ENCODE measurements around the gene HCFC2. TPM values are rescaled to one million over a fixed set of nuclear protein-coding genes. Genes with fewer than 3 reads are reported as not detected.

Gene HCFC2
- total and polyA plus RNA-seq, 2 of the 8 experiments (the other 6 are each of a cell fraction or from before 2014, with no cell fraction given): 0.62 to 1.8 TPM

GRCh38 chr12:104090685-104091084, 26.4 kb downstream of the HCFC2 start:
- ChIA-PET POLR2A (ENCODE audit: partially characterized antibody) (no interaction called here), CTCF (ENCODE audit: partially characterized antibody) (interaction anchor here (1.4 to 3.2 kb wide), 3 partner anchors 9 to 35 kb away, joined by 5 to 15 read pairs (median 6); no protein-coding TSS in a partner anchor)
- H3K23ac ChIP-seq (ENCODE audit: insufficient read length): no peak overlapping the region
- H2BK15ac ChIP-seq (ENCODE audit: low read length): no peak overlapping the region
- no peak overlapping the region for H2AFZ ChIP-seq (ENCODE audit: low read length)
- H3K79me1 ChIP-seq (ENCODE audit: low read depth, low read length): no peaks in the 10 kb centered on the region
- H3K27me3 ChIP-seq (replicated peaks in 1 of 4; ENCODE audit: control insufficient read depth in 3 of 4, extremely low read depth in 1 of 4, insufficient read depth in 3 of 4, low read length in 3 of 4): peaks cover 0 to 1% (median 0%) of the 10 kb centered on the region in 4 experiments; a peak in 1 of 7 replicates
- H3K18ac ChIP-seq (ENCODE audit: extremely low read depth, low read length): no peak overlapping the region
- H2BK5ac ChIP-seq (ENCODE audit: low read depth, low read length): no peak overlapping the region
- H4K5ac ChIP-seq (ENCODE audit: insufficient read length, low read depth, low read length): no peak overlapping the region
- no peak overlapping the region for H2BK20ac ChIP-seq (ENCODE audit: low read length)
- no peak overlapping the region for H3K9ac ChIP-seq (replicated peaks in 1 of 4; ENCODE audit: extremely low read depth in 1 of 4, low read depth in 3 of 4, low read length in 3 of 4)
- no peak overlapping the region for H4K8ac ChIP-seq (ENCODE audit: extremely low read depth, insufficient read depth, low read length)
- no peak overlapping the region for H3K4me2 ChIP-seq (ENCODE audit: insufficient read depth in 1 of 2, low read depth in 2 of 2, low read length in 2 of 2)
- no peaks in the 10 kb centered on the region for H3K36me3 ChIP-seq (ENCODE audit: control insufficient read depth in 2 of 4, insufficient read depth in 4 of 4, low read length in 3 of 4)
- no peaks in the 10 kb centered on the region for H3K23me2 ChIP-seq (ENCODE audit: low read depth, low read length)
- no peak overlapping the region for H3K14ac ChIP-seq (ENCODE audit: insufficient read length)
- H2BK12ac ChIP-seq (ENCODE audit: low read depth, low read length): no peak overlapping the region
- H3K9me3 ChIP-seq (ENCODE audit: insufficient read depth in 2 of 2, low read depth in 1 of 2, low read length in 1 of 2): no peaks in the 10 kb centered on the region
- H3K79me2 ChIP-seq (ENCODE audit: control insufficient read depth in 1 of 2, insufficient read depth in 2 of 2, low read length in 2 of 2): no peaks in the 10 kb centered on the region
- H2AK5ac ChIP-seq (ENCODE audit: low read depth, low read length): no peak overlapping the region
- no peak overlapping the region for H4K91ac ChIP-seq (replicated peaks; ENCODE audit: insufficient read length, low read length)
- no peak overlapping the region for H3K4ac ChIP-seq (replicated peaks; ENCODE audit: insufficient read length, low read depth, low read length)
- no peaks in the 10 kb centered on the region for H3K4me1 ChIP-seq (replicated peaks in 1 of 4; ENCODE audit: control insufficient read depth in 3 of 4, insufficient read depth in 4 of 4, low read length in 3 of 4)
- no peak overlapping the region for H3K27ac ChIP-seq (ENCODE audit: low read depth, low read length)
- H3K4me3 ChIP-seq (ENCODE audit: extremely low read depth in 1 of 4, insufficient read depth in 2 of 4, low read depth in 3 of 4, low read length in 4 of 4): no peak overlapping the region
- H2BK120ac ChIP-seq (replicated peaks; ENCODE audit: low read depth, low read length): no peak overlapping the region
- no peak overlapping the region for H3K56ac ChIP-seq (replicated peaks; ENCODE audit: insufficient read length, low read depth, low read length)
- TF ChIP-seq EGR1 (IDR thresholded peaks at IDR 0.05; ENCODE audit: borderline replicate concordance, low read depth, low read length) (no peak), JUN (IDR thresholded peaks at IDR 0.05; ENCODE audit: low read depth, low read length) (no peak), RXRA (IDR thresholded peaks at IDR 0.05; ENCODE audit: insufficient read depth, low read depth, low read length) (no peak), HDAC6 (IDR thresholded peaks at IDR 0.05; ENCODE audit: low read depth, low read length) (no peak), TAF7 (optimal IDR thresholded peaks at IDR 0.05; ENCODE audit: borderline replicate concordance, low read depth, low read length) (no peak), KDM1A (IDR thresholded peaks at IDR 0.05; ENCODE audit: borderline replicate concordance, low read length) (no peak)
- DNase-seq (ENCODE audit: low read depth in 1 of 2, low spot score in 2 of 2): no peak
- H4K20me1 ChIP-seq (replicated peaks in 1 of 2; ENCODE audit: control insufficient read depth in 1 of 2, insufficient read depth in 2 of 2, low read length in 2 of 2): no peaks in the 10 kb centered on the region
- peak; percentile 24 for FAIRE-seq
- 89% methylated on average over 1 of the region's 1 CpG; no CpG with 5 or more reads in 1 of the 2 experiments for WGBS, 2 experiments (ENCODE audit: extremely low coverage in 1 of 2, insufficient coverage in 1 of 2, insufficient read length in 1 of 2, insufficient replicate concordance in 2 of 2, low coverage in 1 of 2, low lambda C conversion rate in 2 of 2, missing lambda C conversion rate in 1 of 2)

All from H1 (cell line).